Measurements from ENCODE around the gene TNFSF12.

The TNFSF12 gene

DNA sequence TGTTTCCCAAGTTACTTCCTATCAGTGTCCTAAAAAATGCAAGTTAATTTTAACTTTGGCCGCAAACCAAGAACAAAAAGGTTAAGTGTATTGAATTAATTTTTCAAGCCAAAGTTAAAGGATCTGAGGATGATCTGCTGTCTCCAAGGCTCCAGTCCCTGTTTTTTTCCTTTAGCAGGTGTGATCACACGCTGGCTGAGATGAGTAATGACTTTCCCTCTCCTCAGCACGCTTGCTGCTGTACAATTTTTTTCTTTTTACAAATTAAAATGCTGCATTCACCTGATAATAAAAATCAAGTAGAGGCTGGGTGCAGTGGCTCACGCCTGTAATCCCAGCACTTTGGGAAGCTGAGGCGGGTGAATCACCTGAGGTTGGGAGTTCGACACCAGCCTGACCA, 3.9 kb upstream of the TNFSF12 start:
- DNase-seq: no peak

DNA sequence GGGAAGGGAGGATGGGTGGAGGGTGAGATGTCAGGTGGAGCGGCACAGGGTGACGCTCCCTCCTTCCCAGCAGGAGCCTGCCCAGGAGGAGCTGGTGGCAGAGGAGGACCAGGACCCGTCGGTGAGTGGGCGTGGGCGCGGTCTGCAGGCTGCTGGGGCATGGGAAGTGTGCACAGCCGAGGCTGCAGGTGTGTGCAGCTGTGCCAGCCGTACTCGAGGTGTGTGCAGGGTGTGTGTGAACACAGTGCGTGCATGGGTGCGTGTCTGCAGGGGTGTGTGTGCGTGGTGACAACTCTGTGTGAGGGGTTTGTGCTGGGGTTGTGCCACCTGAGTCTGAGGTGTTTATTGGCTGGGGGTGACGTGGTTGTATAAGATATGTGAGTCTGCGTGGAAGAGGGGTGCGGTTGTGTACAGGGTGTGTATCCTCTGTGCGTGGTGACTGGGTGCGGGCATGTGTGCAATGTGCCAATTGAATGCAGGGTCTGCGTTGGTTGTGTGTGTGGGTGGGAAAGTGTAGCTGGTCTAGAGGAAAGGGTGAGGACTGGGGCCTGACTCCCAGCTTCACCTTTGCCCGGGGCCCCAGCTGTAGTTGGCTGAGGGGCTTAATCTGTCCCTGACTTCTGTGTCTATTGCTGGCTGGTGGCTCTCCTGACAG, 670 bp downstream of the TNFSF12 start:
- no peak for DNase-seq

DNA sequence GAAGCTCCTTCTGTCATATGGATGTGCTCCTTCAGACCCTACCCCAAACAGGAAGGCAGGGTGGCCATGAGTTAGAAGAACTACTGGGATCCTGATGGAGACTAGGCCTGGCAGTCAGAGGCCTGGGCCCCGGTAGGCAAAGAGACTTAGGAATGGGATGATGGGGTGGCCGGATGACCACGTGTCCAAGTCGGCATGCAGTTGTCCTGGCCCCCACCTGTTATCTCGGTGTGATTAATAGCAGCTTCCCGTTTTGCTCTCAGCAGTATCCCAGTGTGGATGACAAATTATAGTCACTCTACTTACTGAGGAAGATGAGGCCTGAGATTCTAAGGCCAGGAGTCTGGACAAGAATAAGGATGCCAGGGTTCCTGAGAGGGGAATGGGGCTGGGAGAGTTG, 1.5 kb downstream of the TNFSF12 start:
- no peak for DNase-seq

DNA sequence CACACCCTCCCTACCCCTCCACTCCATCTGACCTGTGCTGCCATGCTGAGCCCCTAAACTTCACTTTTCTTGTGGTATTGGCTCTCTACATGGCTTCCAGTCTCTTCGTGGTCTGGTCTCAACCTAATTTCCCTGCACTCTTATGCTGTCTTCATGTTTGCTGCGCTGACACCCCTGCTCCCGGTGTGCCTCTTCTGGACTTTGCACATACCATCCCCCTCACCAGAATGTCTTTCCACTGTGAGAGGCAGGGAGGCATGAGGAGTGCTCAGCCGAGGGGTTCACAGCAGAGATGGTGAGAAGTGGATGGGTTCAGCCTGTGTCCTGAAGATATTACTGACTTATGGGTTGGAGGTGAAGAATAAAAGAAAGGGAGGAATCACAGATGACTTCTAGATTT, 2.5 kb downstream of the TNFSF12 start:
- no peak for DNase-seq

- no peak for DNase-seq
These were observed 3.8 kb downstream of the TNFSF12 start for GRCh38 chr17:7552621-7553051.

GRCh38 chr17:7553356-7553755, 4.5 kb downstream of the TNFSF12 start:
- no peak for DNase-seq

DNA sequence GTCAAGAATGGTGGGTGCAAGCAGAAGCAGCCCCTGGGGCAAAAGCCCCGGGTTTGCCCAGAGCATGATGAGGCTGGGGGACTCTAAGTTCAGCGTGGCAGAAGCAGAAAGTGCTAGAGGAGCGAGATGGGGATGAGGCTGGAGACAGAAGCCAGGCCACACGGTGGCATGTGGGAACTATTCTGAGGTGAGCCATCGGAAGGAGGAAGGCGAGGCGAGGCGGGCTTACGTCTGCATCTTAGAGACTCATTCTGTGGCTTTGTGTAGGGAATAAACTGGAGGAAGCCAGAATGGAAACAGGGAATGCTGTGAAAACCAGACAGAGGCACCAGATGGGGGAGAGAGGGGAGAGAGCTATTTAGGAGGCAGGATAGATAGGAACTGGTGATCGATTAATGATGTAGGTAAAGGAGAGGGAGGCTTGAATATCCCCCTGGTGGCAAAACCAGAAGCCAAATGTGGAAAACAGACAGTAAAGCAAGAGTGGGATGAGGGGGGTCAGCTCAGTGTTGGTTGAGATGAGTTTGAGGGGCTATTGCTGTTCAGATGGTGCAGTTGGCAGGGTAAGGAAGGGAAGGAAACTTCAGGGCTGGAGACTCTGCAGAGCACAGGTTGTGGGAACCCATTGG, 6.6 kb downstream of the TNFSF12 start:
- no peak for DNase-seq

DNA sequence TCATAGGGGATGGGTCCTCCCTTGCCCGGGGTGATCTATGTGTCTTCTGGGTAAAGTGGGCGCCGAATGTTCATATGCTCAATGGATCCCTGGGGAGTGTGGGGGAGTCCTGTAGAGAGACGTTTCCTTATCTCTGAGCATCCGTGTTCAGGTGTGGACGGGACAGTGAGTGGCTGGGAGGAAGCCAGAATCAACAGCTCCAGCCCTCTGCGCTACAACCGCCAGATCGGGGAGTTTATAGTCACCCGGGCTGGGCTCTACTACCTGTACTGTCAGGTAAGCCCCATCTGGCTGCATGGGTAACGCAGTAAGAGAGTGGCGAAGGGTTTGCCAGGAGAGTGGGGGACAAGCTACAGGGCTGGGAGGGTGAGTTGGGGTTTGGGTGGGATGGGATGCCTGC, 7.8 kb downstream of the TNFSF12 start:
- no peak for DNase-seq

- no peak for DNase-seq
These were observed 8.4 kb downstream of the TNFSF12 start for GRCh38 chr17:7557147-7557764.

- no peak for DNase-seq
These were observed 9.1 kb downstream of the TNFSF12 start for GRCh38 chr17:7557775-7558543.

DNA sequence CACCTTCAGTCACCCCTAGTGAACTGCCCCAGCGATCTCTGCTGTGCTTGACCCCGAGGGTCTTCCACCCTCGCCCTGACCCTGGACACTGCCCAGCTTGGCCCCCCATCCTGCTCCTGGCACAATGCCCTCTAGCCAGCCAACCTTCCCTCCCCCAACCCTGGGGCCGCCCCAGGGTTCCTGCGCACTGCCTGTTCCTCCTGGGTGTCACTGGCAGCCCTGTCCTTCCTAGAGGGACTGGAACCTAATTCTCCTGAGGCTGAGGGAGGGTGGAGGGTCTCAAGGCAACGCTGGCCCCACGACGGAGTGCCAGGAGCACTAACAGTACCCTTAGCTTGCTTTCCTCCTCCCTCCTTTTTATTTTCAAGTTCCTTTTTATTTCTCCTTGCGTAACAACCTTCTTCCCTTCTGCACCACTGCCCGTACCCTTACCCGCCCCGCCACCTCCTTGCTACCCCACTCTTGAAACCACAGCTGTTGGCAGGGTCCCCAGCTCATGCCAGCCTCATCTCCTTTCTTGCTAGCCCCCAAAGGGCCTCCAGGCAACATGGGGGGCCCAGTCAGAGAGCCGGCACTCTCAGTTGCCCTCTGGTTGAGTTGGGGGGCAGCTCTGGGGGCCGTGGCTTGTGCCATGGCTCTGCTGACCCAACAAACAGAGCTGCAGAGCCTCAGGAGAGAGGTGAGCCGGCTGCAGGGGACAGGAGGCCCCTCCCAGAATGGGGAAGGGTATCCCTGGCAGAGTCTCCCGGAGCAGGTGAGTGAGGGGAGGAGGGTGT, 9.9 kb downstream of the TNFSF12 start, which contains the start of gene TNFSF13:
TNFSF13 (plus strand) TSS at position 207 of the 776 bp plus-strand sequence; CDS start at position 497, 290 bp downstream.
- no peak for DNase-seq

GRCh38 chr17:7559320-7560171, 10.7 kb downstream of the TNFSF12 start:
- DNase-seq: no peak

- no peak for DNase-seq
These were observed 11.5 kb downstream of the TNFSF12 start for GRCh38 chr17:7560172-7561027.

GRCh38 chr17:7561028-7561575, 12.2 kb downstream of the TNFSF12 start:
- DNase-seq: peak; percentile 57 to 75

GRCh38 chr17:7561589-7562207, 12.8 kb downstream of the TNFSF12 start, which contains the start of gene SENP3:
TSS of gene SENP3 (plus strand) at chr17:7561919. CDS start at chr17:7563077, 1,158 bp downstream.
- peak; percentile 78 to 93 for DNase-seq

DNA sequence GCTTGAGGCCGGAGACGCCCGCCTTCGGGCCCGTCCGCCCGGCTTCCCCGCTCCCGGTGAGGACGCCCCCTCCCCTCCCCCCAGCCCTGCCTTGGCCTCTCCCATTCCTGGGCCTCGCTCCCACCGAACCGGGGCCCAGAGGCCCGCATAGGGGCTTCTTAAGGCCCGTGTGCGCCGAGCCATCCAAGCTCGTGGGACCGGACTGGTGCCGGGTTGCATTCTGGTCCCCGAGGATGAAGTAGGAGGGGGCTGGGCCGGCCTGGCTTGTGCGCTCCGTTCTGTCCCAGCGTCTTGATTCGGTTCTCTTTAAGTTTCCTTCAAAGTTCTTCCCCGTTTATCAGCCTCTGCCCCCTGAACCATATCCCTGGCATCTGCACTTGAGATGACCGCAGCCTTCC, 13.3 kb downstream of the TNFSF12 start:
- DNase-seq: no peak

- no peak for DNase-seq
These were observed 14.4 kb downstream of the TNFSF12 start for GRCh38 chr17:7563115-7563869.

- DNase-seq: no peak
These were observed 20.7 kb downstream of the TNFSF12 start for GRCh38 chr17:7569571-7569970.

DNA sequence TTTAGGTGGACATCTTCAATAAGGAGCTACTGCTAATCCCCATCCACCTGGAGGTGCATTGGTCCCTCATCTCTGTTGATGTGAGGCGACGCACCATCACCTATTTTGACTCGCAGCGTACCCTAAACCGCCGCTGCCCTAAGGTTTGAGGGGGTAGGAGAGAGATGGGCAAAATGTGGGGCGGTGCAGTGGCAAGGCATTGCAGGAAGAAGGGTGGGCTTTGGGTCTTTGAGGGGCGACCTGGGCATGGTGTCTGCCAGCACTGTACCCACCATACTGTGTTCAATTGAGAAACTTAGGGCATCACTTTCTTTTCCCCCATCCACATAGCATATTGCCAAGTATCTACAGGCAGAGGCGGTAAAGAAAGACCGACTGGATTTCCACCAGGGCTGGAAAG, 21.5 kb downstream of the TNFSF12 start:
- DNase-seq: no peak

All from NCI-H1930 (cell line).